HCT116 (cell line): ENCODE results near the gene TMEM219. TPM values are rescaled to one million over a fixed set of nuclear protein-coding genes. Genes with fewer than 3 reads are reported as not detected.

Experiments
- ATAC-seq: fragments of 200-7000 bp; cut with Tn5 transposase; 2 replicates; pipeline ENCODE4 v1.9.1; 2020; ENCODE audit warnings: mild to moderate bottlenecking, moderate library complexity
- BruUV-seq: library from RNA; stranded (reverse); fragments of 400-500 nt; replicated peaks from 2 replicates; lab custom pipeline; 2021; lab: Mats Ljungman, UMichigan
- CTCF ChIA-PET: fragments of 300-600 bp; sonication (Branson Sonifier 250); formaldehyde crosslinking; loops from one replicate; lab custom pipeline; 2021; ENCODE audit warnings: antibody characterized with exemption; lab: Charles Lee
- POLR2A ChIA-PET: fragments of 300-600, 350-600 bp; sonication (Branson Sonifier 250); formaldehyde crosslinking; loops from one replicate; lab custom pipeline; 2021; ENCODE audit warnings: antibody characterized with exemption; lab: Charles Lee
- RAD21 ChIA-PET, 2 experiments: fragments of 300-600 bp; sonication (Branson Sonifier 250); formaldehyde crosslinking; loops; one replicate each; lab custom pipeline; 2023; ENCODE audit warnings: low total read pairs in 2 of 2; ENCODE audit not compliant: uncharacterized antibody in 2 of 2, unreplicated experiment in 2 of 2, low non-redundant PET in 1 of 2; lab: Charles Lee
- DNase-seq: peaks from one replicate; pipeline ENCODE4 v3.0.0-alpha.2; 2010; ENCODE audit warnings: low read depth, low spot score
- H2AFZ ChIP-seq: fragments of 200-600 bp; shearing (Covaris generic), sonication (generic); 2 replicates; pipeline ENCODE4 v1.6.1; 2017; ENCODE audit warnings: low read depth, mixed run types, mixed read lengths, antibody characterized with exemption, low read length; ENCODE audit not compliant: poor library complexity, severe bottlenecking
- H3K27ac ChIP-seq: 2 replicates; pipeline ENCODE4 v1.5.1; 2012; ENCODE audit warnings: low read depth, low read length
- H3K27me3 ChIP-seq: fragments of 200-600 bp; sonication (generic); 2 replicates; pipeline ENCODE4 v1.6.1; 2016; ENCODE audit warnings: mixed run types, low read length, mixed read lengths; ENCODE audit not compliant: insufficient read depth
- H3K36me3 ChIP-seq, 2 experiments: fragments of 200-500 bp in 1 of 2; fragments of 200-600 bp in 1 of 2; sonication (Bioruptor generic) in 1 of 2; sonication (generic) in 1 of 2; 2 replicates each; pipeline versions ENCODE4 v1.5.1 to v1.6.1; 2014 to 2016; ENCODE audit warnings: low read length in 2 of 2, inconsistent platforms in 1 of 2, mixed read lengths in 1 of 2, mixed run types in 1 of 2; ENCODE audit not compliant: insufficient read depth in 2 of 2, control insufficient read depth in 1 of 2
- H3K4me1 ChIP-seq, 2 experiments: fragments of 200-600 bp in 1 of 2; sonication (generic) in 1 of 2; 2 replicates each; pipeline versions ENCODE4 v1.5.1 to v1.6.1; 2012 to 2017; ENCODE audit warnings: low read length in 2 of 2, inconsistent platforms in 1 of 2, mild to moderate bottlenecking in 1 of 2, mixed read lengths in 1 of 2, mixed run types in 1 of 2, moderate library complexity in 1 of 2; ENCODE audit not compliant: insufficient read depth in 2 of 2, control insufficient read depth in 1 of 2
- H3K4me2 ChIP-seq: fragments of 200-600 bp; sonication (generic); 2 replicates; pipeline ENCODE4 v1.6.1; 2017; ENCODE audit warnings: mixed run types, low read length, mixed read lengths
- H3K4me3 ChIP-seq, 2 experiments: fragments of 200-600 bp in 1 of 2; sonication (generic) in 1 of 2; replicated peaks in 1 of 2; 2 replicates each; pipeline ENCODE4 v1.5.1; 2011 to 2016; ENCODE audit warnings: low read length in 2 of 2, control low read depth in 1 of 2, low read depth in 1 of 2, mild to moderate bottlenecking in 1 of 2, mixed read lengths in 1 of 2, mixed run types in 1 of 2
- H3K79me2 ChIP-seq: fragments of 200-600 bp; sonication (generic); 2 replicates; pipeline ENCODE4 v1.6.1; 2017; ENCODE audit warnings: mild to moderate bottlenecking, mixed run types, low read length, moderate library complexity, mixed read lengths; ENCODE audit not compliant: insufficient read depth
- H3K9ac ChIP-seq: fragments of 200-600 bp; sonication (generic); 2 replicates; pipeline ENCODE4 v1.6.1; 2016; ENCODE audit warnings: low read length, mixed read lengths
- H3K9me2 ChIP-seq: fragments of 200-600 bp; sonication (generic), shearing (Covaris generic); 2 replicates; pipeline ENCODE4 v1.6.1; 2017; ENCODE audit warnings: mixed run types, mild to moderate bottlenecking, moderate library complexity; ENCODE audit not compliant: insufficient read depth
- H3K9me3 ChIP-seq, 2 experiments: fragments of 200-500 bp in 1 of 2; fragments of 200-600 bp in 1 of 2; sonication (Bioruptor generic) in 1 of 2; sonication (generic) in 1 of 2; 2 replicates each; pipeline ENCODE4 v1.6.1; 2014 to 2017; ENCODE audit warnings: low read length in 2 of 2, mixed read lengths in 2 of 2, inconsistent platforms in 1 of 2, low read depth in 1 of 2, mild to moderate bottlenecking in 1 of 2, mixed run types in 1 of 2, moderate library complexity in 1 of 2; ENCODE audit not compliant: control insufficient read depth in 1 of 2, insufficient read depth in 1 of 2
- H4K20me1 ChIP-seq: fragments of 200-600 bp; sonication (generic), shearing (Covaris generic); 2 replicates; pipeline ENCODE4 v1.6.1; 2017; ENCODE audit warnings: mixed run types, mild to moderate bottlenecking, moderate library complexity; ENCODE audit not compliant: insufficient read depth
- CBX3 ChIP-seq: IDR thresholded peaks from 2 replicates; pipeline ENCODE4 v1.6.1; 2012; ENCODE audit warnings: low read depth
- ELF1 ChIP-seq: IDR thresholded peaks from 2 replicates; pipeline ENCODE4 v1.6.1; 2012; ENCODE audit warnings: low read depth, borderline replicate concordance
- EZH2 ChIP-seq: fragments of 200-600 bp; sonication (generic); IDR thresholded peaks from 2 replicates; pipeline ENCODE4 v1.6.1; 2017; ENCODE audit warnings: antibody characterized with exemption, mixed run types
- JUND ChIP-seq: IDR thresholded peaks from 2 replicates; pipeline ENCODE4 v1.6.1; 2012
- POLR2AphosphoS5 ChIP-seq: IDR thresholded peaks from 2 replicates; pipeline ENCODE4 v1.6.1; 2011; ENCODE audit warnings: mild to moderate bottlenecking, low read depth, low read length, moderate library complexity
- RAD21 ChIP-seq: IDR thresholded peaks from 2 replicates; pipeline ENCODE4 v1.6.1; 2012; ENCODE audit warnings: low read depth, mild to moderate bottlenecking
- SP1 ChIP-seq: IDR thresholded peaks from 2 replicates; pipeline ENCODE4 v1.6.1; 2012; ENCODE audit warnings: low read depth
- TCF7L2 ChIP-seq: IDR thresholded peaks from 2 replicates; pipeline ENCODE4 v1.7.0; 2011; ENCODE audit warnings: borderline replicate concordance, inconsistent platforms; ENCODE audit not compliant: insufficient read depth, insufficient read length; ENCODE audit errors: extremely low read depth
- intact Hi-C: fragments of 100-400 bp; cut with micrococcal nuclease; formaldehyde crosslinking; loops from 2 replicates; pipeline ENCODE4 v1.10.0; 2022
- total RNA-seq: library from RNA; stranded (reverse); gene quantifications from one replicate; pipeline ENCODE4 v1.2.1, GENCODE V29; 2021; ENCODE audit not compliant: unreplicated experiment
- TF ChIP-seq, protein P1 (sequence below): IDR thresholded peaks from 2 replicates; pipeline ENCODE4 v1.6.1; 2012
- TF ChIP-seq, protein P2 (sequence below): IDR thresholded peaks from 2 replicates; pipeline ENCODE4 v1.6.1; 2011; ENCODE audit warnings: mild to moderate bottlenecking, low read length, moderate library complexity; ENCODE audit not compliant: insufficient replicate concordance; ENCODE audit errors: extremely low read depth

Gene TMEM219
- total RNA-seq, 1 experiment from 2014 or later: 75.5 TPM

DNA sequence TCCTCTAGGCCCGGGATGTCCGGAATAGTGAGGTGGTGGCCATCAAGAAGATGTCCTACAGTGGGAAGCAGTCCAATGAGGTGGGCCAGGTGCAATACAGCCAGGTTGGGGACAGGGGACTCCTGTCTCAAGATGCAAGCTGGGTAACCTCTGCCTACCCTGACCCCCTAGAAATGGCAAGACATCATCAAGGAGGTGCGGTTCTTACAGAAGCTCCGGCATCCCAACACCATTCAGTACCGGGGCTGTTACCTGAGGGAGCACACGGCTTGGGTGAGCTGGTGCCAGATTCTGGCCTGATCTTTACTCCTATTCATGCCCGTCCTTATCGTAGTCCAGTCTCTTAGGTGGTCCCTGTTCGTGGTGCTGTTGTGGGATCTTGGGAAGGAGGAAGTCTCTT is 16.2 kb downstream of the TMEM219 start:
- Histone ChIP-seq H3K9me2 (no peaks in the 10 kb centered on the region), H3K79me2 (peaks cover 67% of the 10 kb centered on the region), H3K27ac (no peak overlapping the region), H3K9me3 (no peaks in the 10 kb centered on the region), H4K20me1 (no peaks in the 10 kb centered on the region)
- BruUV-seq: no TSS peak
- CTCF ChIA-PET: no interaction called here
- no peak for DNase-seq
- TF ChIP-seq RAD21 (no peak), JUND (no peak), CBX3 (no peak), TCF7L2 (no peak), SP1 (no peak), POLR2AphosphoS5 (no peak), ELF1 (no peak), EZH2 (no peak)
- TF ChIP-seq, protein P1, sequence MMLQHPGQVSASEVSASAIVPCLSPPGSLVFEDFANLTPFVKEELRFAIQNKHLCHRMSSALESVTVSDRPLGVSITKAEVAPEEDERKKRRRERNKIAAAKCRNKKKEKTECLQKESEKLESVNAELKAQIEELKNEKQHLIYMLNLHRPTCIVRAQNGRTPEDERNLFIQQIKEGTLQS: no peak
- TF ChIP-seq, protein P2, sequence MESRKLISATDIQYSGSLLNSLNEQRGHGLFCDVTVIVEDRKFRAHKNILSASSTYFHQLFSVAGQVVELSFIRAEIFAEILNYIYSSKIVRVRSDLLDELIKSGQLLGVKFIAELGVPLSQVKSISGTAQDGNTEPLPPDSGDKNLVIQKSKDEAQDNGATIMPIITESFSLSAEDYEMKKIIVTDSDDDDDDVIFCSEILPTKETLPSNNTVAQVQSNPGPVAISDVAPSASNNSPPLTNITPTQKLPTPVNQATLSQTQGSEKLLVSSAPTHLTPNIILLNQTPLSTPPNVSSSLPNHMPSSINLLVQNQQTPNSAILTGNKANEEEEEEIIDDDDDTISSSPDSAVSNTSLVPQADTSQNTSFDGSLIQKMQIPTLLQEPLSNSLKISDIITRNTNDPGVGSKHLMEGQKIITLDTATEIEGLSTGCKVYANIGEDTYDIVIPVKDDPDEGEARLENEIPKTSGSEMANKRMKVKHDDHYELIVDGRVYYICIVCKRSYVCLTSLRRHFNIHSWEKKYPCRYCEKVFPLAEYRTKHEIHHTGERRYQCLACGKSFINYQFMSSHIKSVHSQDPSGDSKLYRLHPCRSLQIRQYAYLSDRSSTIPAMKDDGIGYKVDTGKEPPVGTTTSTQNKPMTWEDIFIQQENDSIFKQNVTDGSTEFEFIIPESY: no peak
- TF ChIP-seq, all 23 proteins: peak for 0
- Histone ChIP-seq H3K36me3 (peaks cover 48 to 53% of the 10 kb centered on the region in 2 experiments), H3K4me1 (peaks cover 8 to 22% of the 10 kb centered on the region in 2 experiments), H3K27me3 (no peaks in the 10 kb centered on the region), H3K4me2 (no peak overlapping the region), H2AFZ (no peak overlapping the region), H3K9ac (no peak overlapping the region), H3K4me3 (no peak overlapping the region)
- ATAC-seq: no peak
- RAD21 ChIA-PET: no interaction called here
- POLR2A ChIA-PET: no interaction called here
- intact Hi-C loops: no loop called here
